CD4-positive, alpha-beta T cell treated with Interleukin-21 for 1 hour (primary cell): ENCODE results near the gene JOSD2.

Experiments
- DNase-seq: peaks from one replicate; pipeline ENCODE4 v3.0.0-alpha.2; 2020

The JOSD2 gene

GRCh38 chr19:50492303-50493052 is 18.5 kb downstream of the JOSD2 start:
- peak; percentile 23 for DNase-seq

- DNase-seq = no peak
These were observed 20.0 kb downstream of the JOSD2 start for GRCh38 chr19:50490991-50491472.

- DNase-seq = no peak
These were observed 20.6 kb downstream of the JOSD2 start for GRCh38 chr19:50490411-50490811.

GRCh38 chr19:50489461-50490011 is 21.5 kb downstream of the JOSD2 start:
- no peak for DNase-seq

GRCh38 chr19:50488389-50489194 is 22.4 kb downstream of the JOSD2 start:
- DNase-seq = no peak

- peak; percentile 55 for DNase-seq
These were observed 24.0 kb downstream of the JOSD2 start for GRCh38 chr19:50486823-50487515.

GRCh38 chr19:50485284-50485955 is 25.6 kb downstream of the JOSD2 start:
- DNase-seq = no peak

GRCh38 chr19:50482916-50483315 is 28.1 kb downstream of the JOSD2 start:
- DNase-seq = no peak

- no peak for DNase-seq
These were observed 28.6 kb downstream of the JOSD2 start for GRCh38 chr19:50482271-50482855.

GRCh38 chr19:50481351-50482149 is 29.4 kb downstream of the JOSD2 start:
- DNase-seq = no peak

- no peak for DNase-seq
These were observed 30.5 kb downstream of the JOSD2 start for GRCh38 chr19:50480281-50481111.

GRCh38 chr19:50479761-50480251 is 31.2 kb downstream of the JOSD2 start:
- DNase-seq = no peak

- peak; percentile 14 for DNase-seq
These were observed 31.9 kb downstream of the JOSD2 start for GRCh38 chr19:50478901-50479715.

GRCh38 chr19:50477751-50478515 is 33.1 kb downstream of the JOSD2 start:
- DNase-seq = no peak

GRCh38 chr19:50476907-50477238 is 34.1 kb downstream of the JOSD2 start:
- no peak for DNase-seq

GRCh38 chr19:50476224-50476906 is 34.6 kb downstream of the JOSD2 start, which contains the start of the genes EMC10 and GARIN5A:
TSS of gene EMC10 (plus strand) at chr19:50476507. CDS start at chr19:50476545, 38 bp downstream.
TSS of gene GARIN5A (minus strand) at chr19:50476848. CDS start at chr19:50476388, 460 bp downstream.
- peak; percentile 97 for DNase-seq

- no peak for DNase-seq
These were observed 35.2 kb downstream of the JOSD2 start for GRCh38 chr19:50475736-50476223.
